Measurements from ENCODE around the gene SRPK3. TPM values are rescaled to one million over a fixed set of nuclear protein-coding genes. Genes with fewer than 3 reads are reported as not detected.

The SRPK3 gene
- total RNA-seq, 1 experiment from 2014 or later: 1.6 TPM

- Histone ChIP-seq H3K4me1 (ENCODE audit: control insufficient read depth, insufficient read depth, low read length) (peaks cover 25% of the 10 kb centered on the region), H3K4me3 (ENCODE audit: low read depth in 2 of 2, low read length in 2 of 2) (peak overlapping the region; percentile 30 to 48; a peak in 3 of 4 replicates), H3K27me3 (ENCODE audit: control insufficient read depth, insufficient read depth, low read length) (no peaks in the 10 kb centered on the region), H3K9me3 (ENCODE audit: control insufficient read depth, insufficient read depth, low read depth, low read length) (no peaks in the 10 kb centered on the region), H3K36me3 (ENCODE audit: control insufficient read depth, insufficient read depth, low read length) (no peaks in the 10 kb centered on the region), H3K27ac (ENCODE audit: low read length) (peak overlapping the region; percentile 81)
- TF ChIP-seq TCF7L2 (IDR thresholded peaks at IDR 0.05; ENCODE audit: low read depth, low read length) (no peak), SIN3A (IDR thresholded peaks at IDR 0.05; ENCODE audit: borderline replicate concordance, insufficient read depth, low read depth, low read length) (no peak), CTCF (IDR thresholded peaks at IDR 0.05) (no peak), REST (IDR thresholded peaks at IDR 0.05; ENCODE audit: insufficient read depth in 1 of 2, low read depth in 2 of 2, low read length in 1 of 2) (no peak), POLR2AphosphoS5 (IDR thresholded peaks at IDR 0.05; ENCODE audit: low read depth, low read length) (no peak)
- ATAC-seq (no peak), DNase-seq (ENCODE audit: low read depth, low spot score) (no peak)
- intact Hi-C loops (cut with micrococcal nuclease; ENCODE audit: unreplicated experiment) (loop anchor here (10.0 kb wide), 2 partner anchors 120 to 160 kb away; partner anchors contain the start of genes ARHGAP4 and L1CAM), in situ Hi-C loops (cut with HindIII; ENCODE audit: low pct_unique_long_range_greater_than_20kb, low sequenced_read_pairs) (no loop called here)
- ChIA-PET CTCF (interaction anchor here (0.6 kb wide), 1 partner anchor 32 kb away, joined by 9 read pairs; no protein-coding TSS in a partner anchor), POLR2A (no interaction called here)
- BruUV-seq (replicated peaks): no TSS peak
Measured at GRCh38 chrX:153764786-153765137, 16.1 kb upstream of the SRPK3 start.

GRCh38 chrX:153765138-153766079 lies 15.4 kb upstream of the SRPK3 start:
- no TSS peak for BruUV-seq (replicated peaks)
- intact Hi-C loops (cut with micrococcal nuclease; ENCODE audit: unreplicated experiment) (loop anchor here (10.0 kb wide), 2 partner anchors 119 to 159 kb away; partner anchors contain the start of genes ARHGAP4 and L1CAM), in situ Hi-C loops (cut with HindIII; ENCODE audit: low pct_unique_long_range_greater_than_20kb, low sequenced_read_pairs) (no loop called here)
- no peak for TF ChIP-seq SIN3A (IDR thresholded peaks at IDR 0.05; ENCODE audit: borderline replicate concordance, insufficient read depth, low read depth, low read length)
- no peak for TF ChIP-seq REST (IDR thresholded peaks at IDR 0.05; ENCODE audit: insufficient read depth in 1 of 2, low read depth in 2 of 2, low read length in 1 of 2)
- TF ChIP-seq CTCF (IDR thresholded peaks at IDR 0.05): no peak
- no peak for TF ChIP-seq TCF7L2 (IDR thresholded peaks at IDR 0.05; ENCODE audit: low read depth, low read length)
- TF ChIP-seq POLR2AphosphoS5 (IDR thresholded peaks at IDR 0.05; ENCODE audit: low read depth, low read length): no peak
- no peaks in the 10 kb centered on the region for H3K36me3 ChIP-seq (ENCODE audit: control insufficient read depth, insufficient read depth, low read length)
- ATAC-seq (peak; percentile 49), DNase-seq (ENCODE audit: low read depth, low spot score) (no peak)
- peak overlapping the region; percentile 30 to 48 for H3K4me3 ChIP-seq (ENCODE audit: low read depth in 2 of 2, low read length in 2 of 2)
- H3K4me1 ChIP-seq (ENCODE audit: control insufficient read depth, insufficient read depth, low read length): peaks cover 25% of the 10 kb centered on the region
- no peaks in the 10 kb centered on the region for H3K9me3 ChIP-seq (ENCODE audit: control insufficient read depth, insufficient read depth, low read depth, low read length)
- ChIA-PET POLR2A (no interaction called here), CTCF (interaction anchor here (0.6 to 1.4 kb wide), 2 partner anchors 31 to 181 kb away, joined by 8 to 9 read pairs; no protein-coding TSS in a partner anchor)
- peak overlapping the region; percentile 81 for H3K27ac ChIP-seq (ENCODE audit: low read length)
- H3K27me3 ChIP-seq (ENCODE audit: control insufficient read depth, insufficient read depth, low read length): no peaks in the 10 kb centered on the region

Measured in Panc1 (cell line).